ENCODE results near the gene SLC25A19. TPM values are rescaled to one million over a fixed set of nuclear protein-coding genes. Genes with fewer than 3 reads are reported as not detected.

The SLC25A19 gene
- total and polyA plus RNA-seq, 10 donors: 12.4 to 32.5 (median 19.1) TPM

DNA sequence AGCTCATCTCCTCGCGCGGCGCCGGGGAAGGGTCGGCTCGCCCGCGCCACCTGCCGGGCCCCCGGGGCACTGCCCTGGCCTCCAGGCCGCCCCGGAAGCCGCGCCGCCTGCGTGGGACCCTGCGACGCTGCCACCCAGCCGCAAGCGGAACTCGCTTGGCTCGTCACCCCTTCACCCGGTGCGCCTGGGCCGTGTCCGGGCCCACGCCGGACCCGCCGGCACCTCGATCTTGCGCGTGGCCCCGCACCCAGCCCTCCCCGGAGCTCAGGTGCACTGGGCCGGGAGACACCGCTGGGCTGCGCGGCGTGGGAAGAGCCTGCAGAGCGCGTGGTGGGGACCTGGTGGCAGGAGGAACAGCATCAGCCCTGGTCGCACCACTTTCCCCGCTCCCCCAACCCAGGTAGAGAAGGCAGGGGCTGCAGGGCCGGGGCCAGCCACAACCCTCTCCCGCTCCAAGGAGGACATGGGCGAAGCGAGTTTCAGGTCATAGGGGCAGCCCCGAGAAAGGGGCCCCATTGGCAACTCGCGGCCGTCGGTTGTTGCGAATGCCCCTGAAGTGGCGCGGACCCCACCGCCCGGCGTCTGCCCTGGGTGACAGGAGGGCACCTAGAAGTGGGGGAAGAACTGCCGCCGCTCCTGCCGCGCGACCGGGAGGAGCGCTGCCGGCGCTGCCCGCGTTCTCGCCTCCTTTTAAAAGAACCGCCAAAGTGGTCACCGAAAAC lies 17.8 kb downstream of the SLC25A19 start:
- Histone ChIP-seq H3K4me3 (peak overlapping the region; percentile 15 to 90 (median 86)), H3K4me1 (peaks cover 16 to 70% (median 51%) of the 10 kb centered on the region in 6 donors), H3K27ac (peak overlapping the region; percentile 91 to 99 (median 97)), H3K27me3 (replicated peaks in 1 of 7) (no peaks in the 10 kb centered on the region), H3K36me3 (peaks cover 0 to 40% (median 15%) of the 10 kb centered on the region in 6 donors), H3K9me3 (no peaks in the 10 kb centered on the region)
- WGBS, 5 donors: 0% methylated on average over 40 to 74 of the region's 74 CpGs
- TF ChIP-seq POLR2AphosphoS5 (IDR thresholded peaks at IDR 0.05): peak; percentile 70 to 90 (median 87)
- TF ChIP-seq, protein P1, sequence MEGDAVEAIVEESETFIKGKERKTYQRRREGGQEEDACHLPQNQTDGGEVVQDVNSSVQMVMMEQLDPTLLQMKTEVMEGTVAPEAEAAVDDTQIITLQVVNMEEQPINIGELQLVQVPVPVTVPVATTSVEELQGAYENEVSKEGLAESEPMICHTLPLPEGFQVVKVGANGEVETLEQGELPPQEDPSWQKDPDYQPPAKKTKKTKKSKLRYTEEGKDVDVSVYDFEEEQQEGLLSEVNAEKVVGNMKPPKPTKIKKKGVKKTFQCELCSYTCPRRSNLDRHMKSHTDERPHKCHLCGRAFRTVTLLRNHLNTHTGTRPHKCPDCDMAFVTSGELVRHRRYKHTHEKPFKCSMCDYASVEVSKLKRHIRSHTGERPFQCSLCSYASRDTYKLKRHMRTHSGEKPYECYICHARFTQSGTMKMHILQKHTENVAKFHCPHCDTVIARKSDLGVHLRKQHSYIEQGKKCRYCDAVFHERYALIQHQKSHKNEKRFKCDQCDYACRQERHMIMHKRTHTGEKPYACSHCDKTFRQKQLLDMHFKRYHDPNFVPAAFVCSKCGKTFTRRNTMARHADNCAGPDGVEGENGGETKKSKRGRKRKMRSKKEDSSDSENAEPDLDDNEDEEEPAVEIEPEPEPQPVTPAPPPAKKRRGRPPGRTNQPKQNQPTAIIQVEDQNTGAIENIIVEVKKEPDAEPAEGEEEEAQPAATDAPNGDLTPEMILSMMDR (IDR thresholded peaks at IDR 0.05 in 8 of 11, conservative IDR thresholded peaks at IDR 0.05 in 3 of 11): peak; percentile 52 to 95 (median 90)
- peak in 2 of 3 donors; percentile 30 to 54 for TF ChIP-seq POLR2A (IDR thresholded peaks at IDR 0.05)
- intact Hi-C loops (cut with DNase I; ENCODE audit: low total_unique reads): no loop called here
- DNase-seq: peak; percentile 98

DNA sequence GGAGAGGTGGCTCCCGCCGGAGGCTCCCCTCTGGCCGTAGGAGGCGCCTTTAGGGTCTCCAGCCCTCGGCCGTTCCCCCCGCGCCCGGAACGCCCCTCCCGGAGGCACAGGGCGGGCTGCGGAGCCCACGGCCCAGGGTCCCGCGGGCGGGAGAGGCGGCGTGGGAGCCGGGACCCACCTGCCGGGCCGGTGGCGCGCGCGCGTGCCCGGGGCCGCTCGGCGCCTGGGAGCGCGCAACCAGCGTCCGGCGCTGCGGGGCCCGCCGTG lies 18.3 kb downstream of the SLC25A19 start, which contains the start of gene MIF4GD:
MIF4GD (minus strand) TSS at position 266 of the 267 bp plus-strand sequence. CDS start 1,036 bp downstream, outside the sequence.
- peaks cover 0 to 45% (median 20%) of the 10 kb centered on the region in 6 donors for H3K36me3 ChIP-seq
- intact Hi-C loops (cut with DNase I; ENCODE audit: low total_unique reads): no loop called here
- peaks cover 16 to 75% (median 55%) of the 10 kb centered on the region in 6 donors for H3K4me1 ChIP-seq
- no peaks in the 10 kb centered on the region for H3K27me3 ChIP-seq (replicated peaks in 1 of 7)
- no peaks in the 10 kb centered on the region for H3K9me3 ChIP-seq
- 0 to 1% (median 1%) methylated on average over 23 to 39 of the region's 39 CpGs; no CpG with 5 or more reads in 1 of the 5 donors for WGBS, 5 donors
- DNase-seq: no peak
- peak within 1 kb of the TSS; percentile 91 to 99 (median 97) for H3K27ac ChIP-seq
- TF ChIP-seq, protein P1 (IDR thresholded peaks at IDR 0.05 in 8 of 11, conservative IDR thresholded peaks at IDR 0.05 in 3 of 11): no peak
- TF ChIP-seq POLR2A (IDR thresholded peaks at IDR 0.05): peak in 1 of 3 donors; percentile 87
- no peak for TF ChIP-seq POLR2AphosphoS5 (IDR thresholded peaks at IDR 0.05)
- H3K4me3 ChIP-seq: peak within 1 kb of the TSS; percentile 62 to 90 (median 86)

DNA sequence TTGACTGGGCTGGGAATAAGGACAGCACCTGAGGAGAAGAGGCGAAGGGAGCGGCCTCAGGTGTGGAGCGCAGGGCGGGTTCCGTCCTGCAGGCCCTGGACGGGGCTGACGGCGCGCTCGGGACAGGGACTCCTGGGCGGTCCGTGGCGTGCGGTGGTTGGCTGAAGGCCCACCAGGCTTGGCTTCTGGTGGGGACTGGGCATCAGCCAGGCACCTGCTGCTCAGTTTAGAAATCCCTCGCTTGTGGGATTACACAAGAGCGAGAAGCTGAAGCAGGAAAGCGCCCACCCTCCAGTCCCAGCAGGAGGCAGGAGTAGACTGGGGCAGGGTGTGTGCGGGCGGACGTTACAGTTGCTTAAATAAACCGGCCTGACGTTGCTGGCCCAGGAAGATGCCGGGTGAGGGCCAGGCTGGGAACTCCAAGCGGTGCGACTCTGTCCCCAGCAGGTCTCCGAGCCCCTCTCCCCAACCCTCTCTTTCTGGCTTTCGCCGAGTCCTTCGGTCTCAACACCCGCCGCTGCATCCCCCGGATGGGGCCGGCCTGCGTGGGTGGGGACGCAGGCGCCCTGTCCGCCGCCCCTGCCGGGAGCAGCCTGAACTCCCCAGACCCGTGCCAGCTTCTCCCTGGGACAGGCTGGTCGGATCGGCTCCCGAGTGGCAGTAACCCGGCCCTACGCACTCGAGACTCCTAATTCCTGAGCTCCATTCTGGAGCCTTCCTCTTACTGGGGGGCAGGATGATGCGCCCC lies 18.8 kb downstream of the SLC25A19 start:
- H3K4me3 ChIP-seq: peak overlapping the region; percentile 62 to 90 (median 86)
- peak overlapping the region; percentile 91 to 99 (median 97) for H3K27ac ChIP-seq
- WGBS, 5 donors: 1 to 2% (median 1%) methylated on average over 15 to 47 of the region's 47 CpGs
- H3K4me1 ChIP-seq: peaks cover 16 to 80% (median 57%) of the 10 kb centered on the region in 6 donors
- H3K27me3 ChIP-seq (replicated peaks in 1 of 7): no peaks in the 10 kb centered on the region
- no peaks in the 10 kb centered on the region for H3K9me3 ChIP-seq
- peaks cover 0 to 49% (median 25%) of the 10 kb centered on the region in 6 donors for H3K36me3 ChIP-seq
- DNase-seq: peak; percentile 92
- TF ChIP-seq, protein P1 (IDR thresholded peaks at IDR 0.05 in 8 of 11, conservative IDR thresholded peaks at IDR 0.05 in 3 of 11): peak in 4 of 11 experiments; percentile 14 to 34 (median 24)
- TF ChIP-seq POLR2AphosphoS5 (IDR thresholded peaks at IDR 0.05): peak; percentile 46 to 68 (median 63)
- TF ChIP-seq POLR2A (IDR thresholded peaks at IDR 0.05): peak in 1 of 3 donors; percentile 33
- intact Hi-C loops (cut with DNase I; ENCODE audit: low total_unique reads): no loop called here

All from spleen (tissue), 11 donors.